Vagina (tissue), 2 donors: ENCODE data around the gene SERPINB12.

Source experiments
- POLR2A ChIP-seq, 2 donors: fragments of 450-650 bp; IDR thresholded peaks; one replicate each; pipeline ENCODE4 v1.6.1; 2017; ENCODE audit warnings: antibody characterized with exemption in 2 of 2, mild to moderate bottlenecking in 2 of 2, moderate library complexity in 2 of 2
- POLR2AphosphoS5 ChIP-seq, 2 donors: sonication (generic); formaldehyde crosslinking; IDR thresholded peaks; one replicate each; pipeline ENCODE4 v1.9.0; 2017; ENCODE audit warnings: antibody characterized with exemption in 2 of 2, mild to moderate bottlenecking in 2 of 2, low read depth in 1 of 2; ENCODE audit not compliant: insufficient read depth in 1 of 2
- TF ChIP-seq, protein P1 (sequence below), 3 experiments: fragments of 450-650 bp in 2 of 3; fragments of 200-600 bp in 1 of 3; sonication (generic) in 1 of 3; IDR thresholded peaks; one replicate each; pipeline ENCODE4 v1.5.1; 2017 to 2019; ENCODE audit warnings: antibody characterized with exemption in 3 of 3, mild to moderate bottlenecking in 2 of 3, moderate library complexity in 2 of 3

DNA sequence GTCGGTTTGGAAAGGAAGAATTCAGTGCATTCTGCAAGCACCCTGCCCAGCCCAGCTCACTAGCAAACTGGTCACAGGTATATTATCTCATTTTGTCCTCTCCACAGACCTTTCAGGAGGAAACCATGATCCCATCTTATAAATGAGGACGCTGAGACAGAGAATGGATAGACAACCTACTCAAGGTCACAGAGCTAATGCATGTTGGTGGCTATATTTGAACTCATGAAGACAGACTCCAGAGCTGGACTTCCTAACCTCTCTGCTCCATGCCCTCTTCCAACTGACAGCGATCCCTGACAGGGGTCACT is 35.9 kb upstream of the SERPINB12 start:
- TF ChIP-seq, protein P1, sequence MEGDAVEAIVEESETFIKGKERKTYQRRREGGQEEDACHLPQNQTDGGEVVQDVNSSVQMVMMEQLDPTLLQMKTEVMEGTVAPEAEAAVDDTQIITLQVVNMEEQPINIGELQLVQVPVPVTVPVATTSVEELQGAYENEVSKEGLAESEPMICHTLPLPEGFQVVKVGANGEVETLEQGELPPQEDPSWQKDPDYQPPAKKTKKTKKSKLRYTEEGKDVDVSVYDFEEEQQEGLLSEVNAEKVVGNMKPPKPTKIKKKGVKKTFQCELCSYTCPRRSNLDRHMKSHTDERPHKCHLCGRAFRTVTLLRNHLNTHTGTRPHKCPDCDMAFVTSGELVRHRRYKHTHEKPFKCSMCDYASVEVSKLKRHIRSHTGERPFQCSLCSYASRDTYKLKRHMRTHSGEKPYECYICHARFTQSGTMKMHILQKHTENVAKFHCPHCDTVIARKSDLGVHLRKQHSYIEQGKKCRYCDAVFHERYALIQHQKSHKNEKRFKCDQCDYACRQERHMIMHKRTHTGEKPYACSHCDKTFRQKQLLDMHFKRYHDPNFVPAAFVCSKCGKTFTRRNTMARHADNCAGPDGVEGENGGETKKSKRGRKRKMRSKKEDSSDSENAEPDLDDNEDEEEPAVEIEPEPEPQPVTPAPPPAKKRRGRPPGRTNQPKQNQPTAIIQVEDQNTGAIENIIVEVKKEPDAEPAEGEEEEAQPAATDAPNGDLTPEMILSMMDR (IDR thresholded peaks at IDR 0.05), result no peak
- TF ChIP-seq POLR2AphosphoS5 (IDR thresholded peaks at IDR 0.05; ENCODE audit: insufficient read depth in 1 of 2, low read depth in 1 of 2) (no peak), POLR2A (IDR thresholded peaks at IDR 0.05) (no peak)
